ENCODE data around the gene NPAS3. TPM values are rescaled to one million over a fixed set of nuclear protein-coding genes. Genes with fewer than 3 reads are reported as not detected.

NPAS3 gene
- total RNA-seq, 1 experiment from 2014 or later: 15.6 TPM

DNA sequence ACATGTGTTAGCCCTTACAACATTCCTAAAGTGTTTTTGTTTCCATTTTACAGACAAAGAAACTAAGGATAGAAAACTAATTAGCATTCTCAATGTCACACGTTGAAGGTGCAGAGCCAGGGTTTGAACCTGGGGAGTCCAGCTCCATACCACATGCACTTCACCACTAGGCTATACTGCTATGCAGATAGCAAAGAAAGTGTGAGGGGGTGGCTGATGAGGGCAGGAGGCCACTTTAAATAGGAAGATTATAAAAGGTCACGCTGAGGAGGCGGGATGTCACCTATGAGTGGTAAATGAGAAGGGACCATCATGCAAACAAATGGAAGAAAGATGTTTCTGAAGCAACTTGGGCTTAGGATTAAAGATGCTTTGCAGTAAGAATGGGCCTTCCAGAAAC lies 798.3 kb downstream of the NPAS3 start:
- CTCF ChIA-PET: no interaction called here
- no peak overlapping the region for H3K27ac ChIP-seq (ENCODE audit: low read depth, low read length, poor library complexity, severe bottlenecking)
- no peak for DNase-seq (ENCODE audit: low spot score)
- POLR2A ChIA-PET (ENCODE audit: low non-redundant PET): interaction anchor here (0.5 kb wide), 1 partner anchor 840 kb away, joined by 9 read pairs; no protein-coding TSS in a partner anchor
- TF ChIP-seq, protein P1, sequence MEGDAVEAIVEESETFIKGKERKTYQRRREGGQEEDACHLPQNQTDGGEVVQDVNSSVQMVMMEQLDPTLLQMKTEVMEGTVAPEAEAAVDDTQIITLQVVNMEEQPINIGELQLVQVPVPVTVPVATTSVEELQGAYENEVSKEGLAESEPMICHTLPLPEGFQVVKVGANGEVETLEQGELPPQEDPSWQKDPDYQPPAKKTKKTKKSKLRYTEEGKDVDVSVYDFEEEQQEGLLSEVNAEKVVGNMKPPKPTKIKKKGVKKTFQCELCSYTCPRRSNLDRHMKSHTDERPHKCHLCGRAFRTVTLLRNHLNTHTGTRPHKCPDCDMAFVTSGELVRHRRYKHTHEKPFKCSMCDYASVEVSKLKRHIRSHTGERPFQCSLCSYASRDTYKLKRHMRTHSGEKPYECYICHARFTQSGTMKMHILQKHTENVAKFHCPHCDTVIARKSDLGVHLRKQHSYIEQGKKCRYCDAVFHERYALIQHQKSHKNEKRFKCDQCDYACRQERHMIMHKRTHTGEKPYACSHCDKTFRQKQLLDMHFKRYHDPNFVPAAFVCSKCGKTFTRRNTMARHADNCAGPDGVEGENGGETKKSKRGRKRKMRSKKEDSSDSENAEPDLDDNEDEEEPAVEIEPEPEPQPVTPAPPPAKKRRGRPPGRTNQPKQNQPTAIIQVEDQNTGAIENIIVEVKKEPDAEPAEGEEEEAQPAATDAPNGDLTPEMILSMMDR (conservative IDR thresholded peaks at IDR 0.05; ENCODE audit: low read depth, low read length): no peak
- no peak for TF ChIP-seq EZH2 (IDR thresholded peaks at IDR 0.05; ENCODE audit: borderline replicate concordance, low read depth, low read length, poor library complexity, severe bottlenecking)
- intact Hi-C loops (cut with micrococcal nuclease; ENCODE audit: unreplicated experiment): no loop called here
- no peak overlapping the region for H3K4me3 ChIP-seq (ENCODE audit: low read depth, low read length, poor library complexity, severe bottlenecking)
- H3K36me3 ChIP-seq (ENCODE audit: insufficient read depth, low read length, poor library complexity, severe bottlenecking): no peaks in the 10 kb centered on the region
- H3K9me3 ChIP-seq (ENCODE audit: low read depth, low read length, poor library complexity, severe bottlenecking): no peaks in the 10 kb centered on the region
- no peaks in the 10 kb centered on the region for H3K27me3 ChIP-seq (replicated peaks; ENCODE audit: insufficient read depth, low read depth, low read length, poor library complexity)
- H3K4me1 ChIP-seq (ENCODE audit: insufficient read depth, low read length, poor library complexity, severe bottlenecking): no peaks in the 10 kb centered on the region
- BruUV-seq (replicated peaks): no TSS peak

GRCh38 chr14:33737446-33737845 lies 798.8 kb downstream of the NPAS3 start:
- no peak for TF ChIP-seq EZH2 (IDR thresholded peaks at IDR 0.05; ENCODE audit: borderline replicate concordance, low read depth, low read length, poor library complexity, severe bottlenecking)
- TF ChIP-seq, protein P1 (conservative IDR thresholded peaks at IDR 0.05; ENCODE audit: low read depth, low read length): no peak
- intact Hi-C loops (cut with micrococcal nuclease; ENCODE audit: unreplicated experiment): no loop called here
- BruUV-seq (replicated peaks): no TSS peak
- no peak for DNase-seq (ENCODE audit: low spot score)
- H3K27me3 ChIP-seq (replicated peaks; ENCODE audit: insufficient read depth, low read depth, low read length, poor library complexity): no peaks in the 10 kb centered on the region
- POLR2A ChIA-PET (ENCODE audit: low non-redundant PET): interaction anchor here (0.5 kb wide), 1 partner anchor 840 kb away, joined by 9 read pairs; no protein-coding TSS in a partner anchor
- CTCF ChIA-PET: no interaction called here
- no peaks in the 10 kb centered on the region for H3K36me3 ChIP-seq (ENCODE audit: insufficient read depth, low read length, poor library complexity, severe bottlenecking)
- no peaks in the 10 kb centered on the region for H3K4me1 ChIP-seq (ENCODE audit: insufficient read depth, low read length, poor library complexity, severe bottlenecking)
- no peak overlapping the region for H3K27ac ChIP-seq (ENCODE audit: low read depth, low read length, poor library complexity, severe bottlenecking)
- no peaks in the 10 kb centered on the region for H3K9me3 ChIP-seq (ENCODE audit: low read depth, low read length, poor library complexity, severe bottlenecking)
- H3K4me3 ChIP-seq (ENCODE audit: low read depth, low read length, poor library complexity, severe bottlenecking): no peak overlapping the region

DNA sequence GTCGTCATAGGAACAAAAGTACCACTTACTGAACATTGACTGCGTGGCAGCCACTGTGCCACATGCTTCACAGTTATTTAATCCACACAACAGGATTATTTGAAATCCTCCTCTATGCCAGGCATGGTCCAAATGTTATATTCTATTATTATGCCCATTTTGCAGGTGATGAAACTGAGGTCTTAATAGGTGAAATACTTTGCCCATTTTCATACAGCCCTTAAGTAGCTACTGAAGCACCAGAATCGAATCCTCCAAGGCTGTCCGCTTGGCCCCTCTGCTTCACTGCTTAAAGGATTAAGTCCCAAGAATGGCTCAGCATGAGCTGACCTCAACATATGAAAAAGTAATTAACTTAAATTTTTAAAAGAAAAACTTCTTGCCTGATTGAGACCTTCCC lies 799.4 kb downstream of the NPAS3 start:
- BruUV-seq (replicated peaks): no TSS peak
- intact Hi-C loops (cut with micrococcal nuclease; ENCODE audit: unreplicated experiment): no loop called here
- no peaks in the 10 kb centered on the region for H3K4me1 ChIP-seq (ENCODE audit: insufficient read depth, low read length, poor library complexity, severe bottlenecking)
- CTCF ChIA-PET: no interaction called here
- no peaks in the 10 kb centered on the region for H3K36me3 ChIP-seq (ENCODE audit: insufficient read depth, low read length, poor library complexity, severe bottlenecking)
- POLR2A ChIA-PET (ENCODE audit: low non-redundant PET): no interaction called here
- no peaks in the 10 kb centered on the region for H3K9me3 ChIP-seq (ENCODE audit: low read depth, low read length, poor library complexity, severe bottlenecking)
- no peak for DNase-seq (ENCODE audit: low spot score)
- no peaks in the 10 kb centered on the region for H3K27me3 ChIP-seq (replicated peaks; ENCODE audit: insufficient read depth, low read depth, low read length, poor library complexity)
- no peak overlapping the region for H3K27ac ChIP-seq (ENCODE audit: low read depth, low read length, poor library complexity, severe bottlenecking)
- TF ChIP-seq, protein P1 (conservative IDR thresholded peaks at IDR 0.05; ENCODE audit: low read depth, low read length): no peak
- TF ChIP-seq EZH2 (IDR thresholded peaks at IDR 0.05; ENCODE audit: borderline replicate concordance, low read depth, low read length, poor library complexity, severe bottlenecking): no peak
- H3K4me3 ChIP-seq (ENCODE audit: low read depth, low read length, poor library complexity, severe bottlenecking): no peak overlapping the region
